ENCODE data around the gene CRLF2. TPM values are rescaled to one million over a fixed set of nuclear protein-coding genes. Genes with fewer than 3 reads are reported as not detected.

The CRLF2 gene
- total and polyA plus RNA-seq, 10 donors: 0.26 to 1.8 (median 0.47) TPM; not detected in 4

DNA sequence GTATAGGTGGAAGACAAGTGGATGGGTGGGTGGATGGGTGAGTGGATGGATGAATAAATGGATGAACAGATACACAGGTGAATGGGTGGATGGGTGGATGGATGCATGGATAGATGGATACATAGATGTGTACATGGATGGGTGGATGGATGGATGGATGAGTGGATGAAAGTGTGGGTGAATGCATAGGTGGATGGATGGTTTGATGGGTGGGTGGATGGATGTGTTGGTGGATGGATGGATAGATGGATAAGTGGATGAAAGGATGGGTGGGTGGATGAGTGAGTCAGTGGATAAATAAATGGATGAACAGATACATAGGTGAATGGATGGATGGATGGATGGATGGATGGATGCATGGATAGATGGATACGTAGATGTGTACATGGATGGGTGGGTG lies 1.6 kb downstream of the CRLF2 start:
- Histone ChIP-seq H3K27ac (no peak overlapping the region), H3K4me1 (peaks cover 0 to 37% (median 11%) of the 10 kb centered on the region in 6 donors), H3K4me3 (no peak overlapping the region), H3K36me3 (no peaks in the 10 kb centered on the region), H3K9me3 (no peaks in the 10 kb centered on the region), H3K27me3 (replicated peaks in 1 of 7) (peaks cover 0 to 15% (median 0%) of the 10 kb centered on the region in 7 donors)
- no peak for TF ChIP-seq POLR2AphosphoS5 (IDR thresholded peaks at IDR 0.05)
- TF ChIP-seq POLR2A (IDR thresholded peaks at IDR 0.05): no peak
- TF ChIP-seq CTCF (IDR thresholded peaks at IDR 0.05 in 8 of 11, conservative IDR thresholded peaks at IDR 0.05 in 3 of 11): no peak
- intact Hi-C loops (cut with DNase I; ENCODE audit: low total_unique reads): no loop called here
- no peak for DNase-seq
- 85 to 100% (median 93%) methylated on average over 1 of the region's 1 CpG for WGBS, 5 donors

DNA sequence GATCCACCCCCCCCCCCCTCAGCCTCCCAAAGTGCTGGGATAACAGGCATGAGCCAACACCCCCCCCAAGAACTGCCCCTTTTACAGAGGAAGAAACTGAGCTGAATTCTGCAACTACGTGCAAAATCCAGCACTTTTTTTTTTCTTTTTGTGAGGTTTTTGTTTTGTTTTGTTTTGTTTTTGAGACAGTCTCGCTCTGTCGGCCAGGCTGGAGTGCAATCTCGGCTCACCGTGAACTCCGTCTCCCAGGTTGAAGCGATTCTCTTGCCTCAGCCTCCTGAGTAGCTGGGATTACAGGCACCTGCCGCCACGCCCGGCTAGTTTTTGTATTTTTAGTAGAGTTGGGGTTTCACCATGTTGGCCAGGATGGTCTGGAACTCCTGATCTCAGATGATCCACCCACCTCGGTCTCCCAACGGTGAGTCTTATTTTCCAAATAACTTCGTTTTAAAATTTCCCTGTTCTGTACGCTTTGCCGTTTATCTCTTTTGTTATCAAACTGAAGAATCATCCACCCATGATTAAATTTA lies 4.9 kb downstream of the CRLF2 start:
- no peaks in the 10 kb centered on the region for H3K36me3 ChIP-seq
- H3K4me1 ChIP-seq: peaks cover 0 to 38% (median 19%) of the 10 kb centered on the region in 6 donors
- no peak overlapping the region for H3K27ac ChIP-seq
- no peaks in the 10 kb centered on the region for H3K9me3 ChIP-seq
- no peaks in the 10 kb centered on the region for H3K27me3 ChIP-seq (replicated peaks in 1 of 7)
- intact Hi-C loops (cut with DNase I; ENCODE audit: low total_unique reads): no loop called here
- H3K4me3 ChIP-seq: no peak overlapping the region
- DNase-seq: peak; percentile 32
- WGBS, 5 donors: 69 to 79% (median 76%) methylated on average over 15 of the region's 15 CpGs
- no peak for TF ChIP-seq CTCF (IDR thresholded peaks at IDR 0.05 in 8 of 11, conservative IDR thresholded peaks at IDR 0.05 in 3 of 11)
- TF ChIP-seq POLR2AphosphoS5 (IDR thresholded peaks at IDR 0.05): no peak
- no peak for TF ChIP-seq POLR2A (IDR thresholded peaks at IDR 0.05)

DNA sequence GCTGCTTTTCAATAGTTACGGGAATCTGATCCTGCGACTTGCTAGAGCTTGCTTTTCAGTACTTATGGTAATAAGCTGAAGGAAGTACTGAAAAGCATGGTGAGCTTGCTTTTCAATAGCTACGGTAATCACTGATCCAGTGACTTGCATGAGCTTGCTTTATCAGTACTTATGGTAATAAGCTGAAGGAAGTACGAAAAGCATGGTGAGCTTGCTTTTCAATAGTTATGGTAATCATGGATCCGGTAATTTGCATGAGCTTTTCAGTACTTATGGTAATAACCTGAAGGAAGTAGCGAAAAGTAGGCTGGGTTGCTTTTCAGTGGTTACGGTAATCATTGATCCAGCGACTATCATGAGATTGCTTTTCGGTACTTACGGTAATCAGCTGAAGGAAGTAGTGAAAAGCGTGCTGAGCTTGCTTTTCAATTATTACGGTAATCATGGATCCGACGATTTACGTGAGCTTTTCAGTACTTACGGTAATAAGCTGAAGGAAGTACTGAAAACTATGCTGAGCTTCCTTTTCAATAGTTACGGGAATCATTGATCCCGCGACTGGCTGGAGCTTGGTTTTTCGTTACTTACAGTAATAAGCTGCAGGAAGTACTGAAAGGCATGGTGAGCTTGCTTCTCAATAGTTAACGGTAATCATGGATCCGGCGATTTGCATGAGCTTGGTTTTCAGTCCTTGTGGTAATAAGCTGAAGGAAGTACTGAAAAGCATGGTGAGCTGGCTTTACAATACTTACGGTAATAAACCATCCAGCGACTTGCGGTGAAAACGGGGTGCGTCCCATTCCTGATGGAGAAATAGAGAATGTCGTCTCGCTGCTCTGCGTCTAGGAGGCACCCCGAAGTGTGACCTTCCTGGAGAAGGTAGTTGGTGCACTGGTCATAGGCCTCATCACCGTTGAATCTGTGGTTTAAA lies 6.5 kb downstream of the CRLF2 start:
- 2 to 3% (median 2%) methylated on average over 33 of the region's 33 CpGs for WGBS, 5 donors
- H3K27ac ChIP-seq: peak overlapping the region in 5 of 8 donors; percentile 5 to 61 (median 45)
- intact Hi-C loops (cut with DNase I; ENCODE audit: low total_unique reads): no loop called here
- H3K4me1 ChIP-seq: peaks cover 0 to 35% (median 19%) of the 10 kb centered on the region in 6 donors
- peak overlapping the region; percentile 7 to 74 (median 42) for H3K4me3 ChIP-seq
- H3K27me3 ChIP-seq (replicated peaks in 1 of 7): no peaks in the 10 kb centered on the region
- H3K36me3 ChIP-seq: no peaks in the 10 kb centered on the region
- TF ChIP-seq POLR2AphosphoS5 (IDR thresholded peaks at IDR 0.05) (no peak), POLR2A (IDR thresholded peaks at IDR 0.05) (no peak)
- no peaks in the 10 kb centered on the region for H3K9me3 ChIP-seq
- peak; percentile 24 for DNase-seq

- 89 to 90% (median 90%) methylated on average over 21 of the region's 21 CpGs for WGBS, 5 donors
- Histone ChIP-seq H3K4me3 (no peak overlapping the region), H3K36me3 (no peaks in the 10 kb centered on the region), H3K27me3 (replicated peaks in 1 of 7) (no peaks in the 10 kb centered on the region), H3K27ac (no peak overlapping the region), H3K9me3 (no peaks in the 10 kb centered on the region), H3K4me1 (peaks cover 0 to 21% (median 19%) of the 10 kb centered on the region in 6 donors)
- TF ChIP-seq POLR2A (IDR thresholded peaks at IDR 0.05) (no peak), POLR2AphosphoS5 (IDR thresholded peaks at IDR 0.05) (no peak), CTCF (IDR thresholded peaks at IDR 0.05 in 8 of 11, conservative IDR thresholded peaks at IDR 0.05 in 3 of 11) (no peak)
- intact Hi-C loops (cut with DNase I; ENCODE audit: low total_unique reads): no loop called here
- peak; percentile 59 for DNase-seq
These were observed 10.2 kb downstream of the CRLF2 start for GRCh38 chrX:1202251-1202650.
